GM12892 (cell line): ENCODE data around the gene ADAMTSL2.

Source experiments
- DNase-seq: peaks from one replicate; pipeline ENCODE4 v3.0.0; 2011; ENCODE audit not compliant: insufficient read length
- FAIRE-seq: peaks from 2 replicates; lab custom pipeline; 2011; peaks lifted over from hg19 to GRCh38; lab: Jason Lieb, UNC
- POLR2A ChIP-seq: IDR thresholded peaks from 2 replicates; pipeline ENCODE4 v1.6.1; 2011; ENCODE audit warnings: low read depth, low read length, control low read depth
- POLR2AphosphoS5 ChIP-seq: IDR thresholded peaks from 2 replicates; pipeline ENCODE4 v1.6.1; 2011; ENCODE audit warnings: low read depth, low read length, control low read depth
- TAF1 ChIP-seq: IDR thresholded peaks from 2 replicates; pipeline ENCODE4 v1.6.1; 2011; ENCODE audit warnings: low read depth, mild to moderate bottlenecking, control low read depth, low read length, borderline replicate concordance

ADAMTSL2 gene

DNA sequence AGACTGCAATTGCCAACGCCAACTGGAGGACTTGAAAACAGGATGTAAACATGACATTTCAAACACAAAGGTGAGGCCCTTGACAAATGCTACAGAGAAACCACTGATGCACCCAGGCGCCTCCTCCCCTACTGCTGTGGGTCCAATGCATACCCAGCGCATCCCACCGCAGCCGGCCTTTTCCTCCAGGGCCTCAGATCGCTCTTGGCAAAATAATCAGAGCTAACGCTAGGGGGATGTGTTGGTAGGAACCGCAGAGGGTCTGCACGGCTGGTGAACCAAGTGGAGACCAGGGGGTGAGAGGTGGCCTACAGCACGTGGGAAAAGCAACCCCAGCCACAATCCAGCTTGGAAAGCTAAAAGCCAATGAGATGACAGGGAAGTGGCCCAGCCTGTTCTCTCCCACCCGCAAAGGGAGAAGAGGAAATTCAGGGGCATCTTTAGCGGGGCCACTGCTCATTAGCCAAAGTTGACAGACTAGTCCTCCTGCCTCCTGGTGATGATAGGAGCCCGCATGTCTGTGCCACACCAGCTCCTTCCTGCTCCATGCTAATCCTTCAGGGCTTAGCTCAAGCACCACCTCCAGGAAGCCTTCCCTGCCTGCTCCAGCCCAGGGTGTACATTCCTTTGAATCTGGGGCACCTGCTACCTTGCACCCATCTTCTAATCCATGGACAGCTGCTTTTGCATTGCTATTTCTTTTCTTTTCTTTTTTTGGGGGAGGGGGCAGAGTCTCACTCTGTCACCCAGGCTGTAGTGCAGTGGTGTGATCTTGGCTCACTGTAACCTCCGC lies 68.8 kb downstream of the ADAMTSL2 start:
- FAIRE-seq (no peak), DNase-seq (no peak)
- TF ChIP-seq POLR2A (no peak), TAF1 (no peak), POLR2AphosphoS5 (no peak)

DNA sequence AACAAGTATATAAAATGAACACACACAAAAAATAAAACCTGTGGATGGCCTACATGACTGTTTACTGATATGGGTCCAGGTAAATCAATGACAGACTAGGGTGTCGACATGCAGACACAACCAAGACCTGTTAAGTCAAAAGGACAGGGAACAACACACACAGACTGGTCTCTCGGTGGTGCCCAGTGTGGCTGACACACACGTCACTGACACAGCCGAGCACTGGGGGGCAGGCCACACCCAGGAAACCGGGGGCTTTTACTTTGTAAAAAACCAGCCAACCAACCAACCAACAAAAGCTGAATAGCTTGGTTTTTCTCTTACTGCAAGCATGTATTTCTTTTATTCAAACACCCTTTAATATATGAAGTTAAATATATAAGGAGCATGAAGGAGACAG lies 69.7 kb downstream of the ADAMTSL2 start:
- DNase-seq (no peak), FAIRE-seq (no peak)
- TF ChIP-seq TAF1 (no peak), POLR2AphosphoS5 (no peak), POLR2A (no peak)

DNA sequence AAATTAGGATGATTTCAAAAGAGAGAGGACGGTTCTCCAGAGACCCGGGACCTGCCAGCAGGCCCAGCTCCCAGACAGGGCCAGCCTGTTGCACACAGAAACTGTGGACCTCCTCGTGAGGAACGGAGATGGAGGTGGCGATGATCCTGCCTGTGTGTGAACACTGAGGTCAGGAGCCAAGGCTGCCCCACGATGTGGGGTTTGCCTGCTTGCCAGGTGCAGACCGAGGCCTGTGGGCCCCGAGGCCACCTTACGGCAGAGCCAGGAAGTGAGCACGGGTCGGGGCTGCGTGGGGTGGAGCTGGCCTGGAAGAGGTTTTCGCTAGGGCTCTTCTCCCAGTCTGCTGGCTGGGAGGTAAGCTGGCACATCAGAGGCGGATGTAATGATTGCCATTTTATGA lies 70.4 kb downstream of the ADAMTSL2 start:
- FAIRE-seq, result no peak
- TF ChIP-seq TAF1 (no peak), POLR2A (no peak), POLR2AphosphoS5 (no peak)
- no peak for DNase-seq

DNA sequence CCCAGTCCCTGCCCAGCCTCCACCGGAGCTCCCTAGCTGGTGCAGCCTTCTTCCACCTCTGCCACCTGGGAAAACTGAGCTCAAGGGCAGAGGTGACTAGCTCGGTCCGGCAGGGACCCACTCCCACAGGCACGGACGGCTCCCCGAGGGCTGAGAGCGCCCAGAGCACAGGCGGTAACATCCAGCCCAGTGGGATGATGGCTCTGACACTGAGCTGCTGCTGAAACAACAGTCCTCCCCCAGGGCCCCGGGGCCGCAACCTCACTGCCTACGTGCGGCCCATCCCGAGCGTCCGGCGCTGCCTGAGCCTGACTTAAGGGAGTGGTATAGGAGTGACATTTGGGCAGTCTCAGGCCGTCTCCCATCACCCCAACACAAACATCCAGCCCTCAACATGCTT lies 70.9 kb downstream of the ADAMTSL2 start:
- no peak for DNase-seq
- no peak for FAIRE-seq
- no peak for TF ChIP-seq POLR2A
- TF ChIP-seq POLR2AphosphoS5, result no peak
- TF ChIP-seq TAF1, result no peak

DNA sequence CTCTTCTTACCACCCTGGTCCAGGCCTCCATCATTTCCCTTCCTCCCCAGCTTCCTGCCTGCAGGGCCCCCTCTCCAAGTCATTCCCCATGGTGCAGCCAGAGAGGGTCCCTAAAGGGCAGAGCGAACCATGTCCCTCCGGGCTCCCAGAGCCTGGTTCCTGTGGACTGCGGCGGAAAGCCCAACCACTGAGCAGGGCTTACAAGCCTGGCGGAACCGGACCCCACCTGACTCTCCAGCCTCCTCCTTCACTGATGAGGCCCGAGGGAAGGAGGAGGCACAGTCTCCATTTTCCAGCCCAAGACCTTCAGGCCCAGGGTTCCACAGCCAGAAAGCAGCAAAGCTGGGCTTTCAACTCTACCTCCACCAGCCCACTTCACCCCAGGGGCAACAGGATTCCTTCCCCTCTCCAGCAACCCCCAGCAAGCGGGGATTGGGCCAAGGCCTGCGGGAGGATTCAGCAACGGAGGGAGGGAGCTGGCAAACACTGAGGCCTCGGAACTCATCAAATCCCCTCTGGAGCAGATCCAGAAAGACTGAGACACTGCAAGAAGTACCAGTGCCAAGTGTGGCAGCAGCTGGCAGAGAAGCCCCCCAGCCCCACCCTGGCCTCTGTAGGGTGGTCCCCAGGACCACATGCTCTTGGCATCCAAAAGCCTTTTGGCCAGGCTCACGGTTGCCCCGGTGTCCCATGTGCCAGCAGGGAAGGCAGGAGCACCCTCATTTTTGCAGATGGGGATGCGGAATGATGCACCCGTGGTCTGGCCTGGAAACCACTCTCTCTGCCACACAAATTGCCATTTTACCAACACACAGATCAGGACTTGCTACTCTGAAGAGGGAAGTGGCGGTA lies 71.6 kb downstream of the ADAMTSL2 start:
- TF ChIP-seq TAF1, result no peak
- no peak for TF ChIP-seq POLR2A
- TF ChIP-seq POLR2AphosphoS5, result no peak
- FAIRE-seq (no peak), DNase-seq (no peak)

DNA sequence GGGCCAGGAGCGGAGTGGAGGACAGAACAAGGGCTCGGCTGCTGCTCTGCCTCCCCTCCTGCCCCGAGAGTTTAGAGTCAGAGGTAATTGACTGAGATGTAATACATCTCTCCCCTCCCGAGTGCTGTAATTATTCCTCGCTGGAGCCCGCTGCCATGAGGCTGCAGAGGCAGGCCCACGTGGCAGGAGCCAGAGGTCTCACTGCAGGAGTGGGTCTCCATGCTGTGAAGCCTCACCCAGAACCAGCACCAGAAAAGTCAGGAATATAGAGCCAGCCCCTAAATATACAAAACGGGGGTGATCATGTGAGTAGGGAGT lies 72.2 kb downstream of the ADAMTSL2 start:
- no peak for TF ChIP-seq POLR2A
- no peak for TF ChIP-seq TAF1
- no peak for TF ChIP-seq POLR2AphosphoS5
- FAIRE-seq (no peak), DNase-seq (no peak)

DNA sequence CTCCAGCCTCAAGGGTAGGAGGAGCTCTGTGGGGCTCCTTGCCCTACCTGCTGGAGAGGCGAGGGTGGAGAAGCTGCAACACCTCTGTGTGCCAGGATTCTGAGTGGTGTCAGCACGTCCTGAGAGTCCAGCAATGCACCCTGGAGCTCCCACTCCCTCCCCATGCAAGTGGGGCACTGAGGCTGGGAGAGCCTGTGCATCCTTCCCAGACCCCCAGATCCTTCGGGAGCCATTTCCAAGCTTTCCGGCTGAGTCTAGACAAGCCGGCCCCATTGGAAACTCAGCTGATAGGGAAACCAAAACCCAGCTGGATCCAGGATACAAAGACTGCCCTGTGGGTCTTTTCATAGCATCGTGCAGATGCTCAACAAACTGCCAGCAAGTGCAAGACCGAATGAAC lies 72.9 kb downstream of the ADAMTSL2 start:
- TF ChIP-seq POLR2AphosphoS5, result no peak
- no peak for TF ChIP-seq POLR2A
- no peak for TF ChIP-seq TAF1
- no peak for FAIRE-seq
- DNase-seq, result no peak

DNA sequence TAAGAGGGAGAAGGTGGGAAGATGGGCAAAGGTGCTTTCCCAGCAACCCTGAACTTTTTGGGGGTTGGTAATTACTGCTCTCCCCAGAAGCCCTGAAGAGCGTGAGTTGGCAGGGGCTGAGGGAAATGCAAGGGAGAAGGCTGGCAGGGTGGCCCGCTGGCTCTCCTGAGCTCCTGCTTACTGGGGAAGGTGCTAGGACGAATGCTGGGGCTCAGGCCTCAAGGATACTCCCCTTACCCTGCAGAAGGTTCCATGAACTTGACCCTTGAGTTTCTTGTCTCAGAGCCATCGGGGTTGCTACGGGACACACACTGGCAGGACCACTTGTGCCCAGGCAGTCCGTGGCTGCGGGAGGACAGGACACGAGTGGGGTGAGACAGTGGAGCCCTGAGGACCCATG lies 73.5 kb downstream of the ADAMTSL2 start:
- FAIRE-seq, result no peak
- TF ChIP-seq TAF1 (no peak), POLR2A (no peak), POLR2AphosphoS5 (no peak)
- DNase-seq, result no peak

DNA sequence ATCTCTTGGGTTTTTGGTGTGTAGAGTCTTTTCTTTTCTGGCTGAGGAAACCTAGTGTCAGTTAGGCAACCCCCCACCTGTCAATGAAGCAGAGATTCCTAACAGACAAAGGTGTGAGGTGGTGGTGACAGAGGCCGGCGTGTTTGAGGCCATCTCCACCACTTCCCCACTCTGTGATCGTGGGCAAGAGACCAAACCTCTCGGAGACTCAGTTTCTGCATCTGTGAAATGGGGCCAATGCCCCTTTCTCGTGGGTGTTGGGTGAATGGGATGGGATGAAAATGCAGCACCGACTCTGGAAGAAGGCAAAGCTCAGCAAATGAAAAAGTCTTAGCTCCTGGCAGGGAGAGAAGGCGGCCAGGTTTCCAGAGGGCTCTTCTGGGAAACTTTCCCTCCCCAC lies 73.9 kb downstream of the ADAMTSL2 start:
- DNase-seq, result no peak
- no peak for TF ChIP-seq POLR2AphosphoS5
- TF ChIP-seq POLR2A, result no peak
- TF ChIP-seq TAF1, result no peak
- no peak for FAIRE-seq

DNA sequence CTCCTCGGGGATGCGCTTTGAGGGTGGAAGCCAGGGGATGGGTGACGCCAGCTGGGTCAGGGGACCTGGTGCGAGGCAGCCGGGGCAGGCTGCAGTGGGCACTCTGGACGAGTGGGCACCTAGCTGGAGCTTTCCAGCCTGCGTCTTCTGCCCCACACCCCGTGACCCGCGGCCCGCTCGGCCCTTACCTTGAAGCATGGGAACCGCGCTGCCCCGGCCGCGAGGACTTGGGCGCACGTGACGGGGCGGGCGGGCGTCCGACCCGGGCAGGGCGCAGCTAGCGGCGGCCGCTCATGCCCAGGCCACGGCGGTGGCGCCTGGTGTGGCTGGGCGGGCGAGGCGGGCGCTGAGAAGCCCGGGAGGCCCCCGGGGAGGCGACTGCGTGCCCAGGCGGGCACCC lies 74.4 kb downstream of the ADAMTSL2 start:
- FAIRE-seq (no peak), DNase-seq (no peak)
- no peak for TF ChIP-seq POLR2AphosphoS5
- no peak for TF ChIP-seq POLR2A
- no peak for TF ChIP-seq TAF1

DNA sequence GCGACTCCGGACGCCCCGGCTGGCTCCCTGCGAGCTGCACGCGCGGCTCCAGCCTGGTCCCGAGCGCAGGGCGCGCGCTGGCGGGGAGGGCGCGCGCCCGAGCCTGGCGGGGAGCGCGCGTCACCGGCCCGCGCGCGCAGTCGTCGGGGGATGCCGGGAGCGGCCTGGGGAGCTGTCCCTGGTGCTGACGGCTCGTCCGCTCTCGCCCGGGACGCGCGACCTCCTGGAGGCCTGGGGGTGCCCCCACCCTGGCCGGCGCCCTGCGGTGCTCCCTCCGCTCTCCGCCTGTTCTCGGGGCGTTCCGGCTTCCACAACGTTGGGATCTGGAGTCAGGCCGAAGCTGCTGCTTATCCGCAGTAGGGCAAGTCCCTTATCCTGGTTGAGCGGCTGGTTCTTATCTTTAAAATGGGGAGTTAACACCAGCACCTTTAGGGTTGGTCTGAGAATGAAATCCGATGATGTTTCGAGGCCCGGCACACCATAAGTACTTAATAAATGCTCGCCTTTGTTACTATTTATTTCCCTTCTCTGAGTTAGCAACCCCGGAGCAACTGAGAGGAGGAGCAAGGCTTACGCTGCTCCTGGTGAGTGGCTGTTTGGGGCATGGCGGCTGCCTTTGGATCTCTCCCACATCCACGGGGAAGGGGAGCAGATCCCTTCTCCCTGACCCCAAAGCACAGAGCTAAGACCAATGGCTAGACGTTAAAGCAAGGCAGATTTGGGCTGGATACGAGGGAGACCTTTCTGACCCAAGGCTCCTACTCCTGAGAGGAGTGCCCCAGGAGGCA lies 75.0 kb downstream of the ADAMTSL2 start, which contains the start of gene FAM163B:
Gene FAM163B, minus strand, starts transcription at position 79 of the 788 bp plus-strand sequence. CDS start 29,166 bp downstream, outside the sequence.
- DNase-seq (no peak), FAIRE-seq (no peak)
- no peak for TF ChIP-seq TAF1
- TF ChIP-seq POLR2A, result no peak
- TF ChIP-seq POLR2AphosphoS5, result no peak
